Right kidney (tissue), 1 donor: ENCODE data around the gene CDK8.
"Not testable (repeated sequence)": the region's sequence is repeated elsewhere in the genome, so short reads cannot be mapped to it uniquely, and the experiment has no call there.

Experiments
- DNase-seq: peaks from one replicate; pipeline ENCODE4 v3.0.0-alpha.2; 2016

Gene CDK8

GRCh38 chr13:26252006-26252405 lies 1.9 kb upstream of the CDK8 start:
- DNase-seq, result not testable (repeated sequence)

GRCh38 chr13:26253262-26253786 lies 605 bp upstream of the CDK8 start:
- DNase-seq, result no peak

- DNase-seq, result peak; percentile 81
These were observed 718 bp downstream of the CDK8 start for GRCh38 chr13:26254583-26255111.

GRCh38 chr13:26255115-26255514 lies 1.2 kb downstream of the CDK8 start:
- no peak for DNase-seq

GRCh38 chr13:26255691-26256277 lies 1.9 kb downstream of the CDK8 start:
- no peak for DNase-seq

GRCh38 chr13:26257049-26257448 lies 3.1 kb downstream of the CDK8 start:
- DNase-seq, result no peak

GRCh38 chr13:26259634-26260033 lies 5.7 kb downstream of the CDK8 start:
- no peak for DNase-seq

- DNase-seq, result no peak
These were observed 8.2 kb downstream of the CDK8 start for GRCh38 chr13:26262156-26262555.

- DNase-seq, result no peak
These were observed 12.4 kb downstream of the CDK8 start for GRCh38 chr13:26266311-26266710.

- DNase-seq, result no peak
These were observed 16.8 kb downstream of the CDK8 start for GRCh38 chr13:26270707-26271106.

- no peak for DNase-seq
These were observed 18.7 kb downstream of the CDK8 start for GRCh38 chr13:26272621-26273020.

- no peak for DNase-seq
These were observed 26.4 kb downstream of the CDK8 start for GRCh38 chr13:26280295-26280694.

- DNase-seq, result no peak
These were observed 26.9 kb downstream of the CDK8 start for GRCh38 chr13:26280822-26281221.

- DNase-seq, result not testable (repeated sequence)
These were observed 32.0 kb downstream of the CDK8 start for GRCh38 chr13:26285911-26286310.

GRCh38 chr13:26288838-26289237 lies 34.9 kb downstream of the CDK8 start:
- DNase-seq, result not testable (repeated sequence)

- DNase-seq, result no peak
These were observed 41.9 kb downstream of the CDK8 start for GRCh38 chr13:26295812-26296211.

GRCh38 chr13:26299168-26299750 lies 45.3 kb downstream of the CDK8 start:
- DNase-seq, result no peak

- DNase-seq, result no peak
These were observed 46.2 kb downstream of the CDK8 start for GRCh38 chr13:26300140-26300539.

- DNase-seq, result no peak
These were observed 51.7 kb downstream of the CDK8 start for GRCh38 chr13:26305676-26306075.

GRCh38 chr13:26307701-26308100 lies 53.8 kb downstream of the CDK8 start:
- DNase-seq, result no peak

- no peak for DNase-seq
These were observed 54.3 kb downstream of the CDK8 start for GRCh38 chr13:26308250-26308649.

- DNase-seq, result no peak
These were observed 54.9 kb downstream of the CDK8 start for GRCh38 chr13:26308836-26309235.

GRCh38 chr13:26310003-26310402 lies 56.1 kb downstream of the CDK8 start:
- DNase-seq, result no peak

- DNase-seq, result no peak
These were observed 56.5 kb downstream of the CDK8 start for GRCh38 chr13:26310470-26310869.
